ENCODE measurements around the gene BICDL1.

DNA sequence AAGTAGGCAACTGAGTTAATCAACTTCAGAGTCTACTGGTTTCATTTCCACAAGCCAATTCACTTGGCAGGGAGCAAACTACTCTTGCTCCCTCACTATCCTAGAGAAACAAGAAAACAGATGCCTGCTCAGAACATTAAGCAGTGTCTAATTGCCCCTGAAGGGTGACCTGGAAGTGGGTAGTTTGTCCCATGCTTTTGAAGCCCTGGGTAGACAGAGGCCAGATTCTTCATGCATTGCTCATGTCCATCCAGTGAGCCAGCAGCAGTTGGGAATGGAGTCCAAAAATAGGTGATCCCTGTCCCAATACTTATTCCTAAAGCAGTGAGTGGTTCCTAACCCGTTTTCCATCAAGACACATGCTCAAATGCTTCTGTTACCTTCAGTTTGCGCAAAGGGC is 48.8 kb downstream of the BICDL1 start:
- TF ChIP-seq PAX8 (IDR thresholded peaks at IDR 0.05) = no peak
- no peak for TF ChIP-seq BRCA1 (IDR thresholded peaks at IDR 0.05; ENCODE audit: low read depth, low read length)
- no peak for TF ChIP-seq CTCF (IDR thresholded peaks at IDR 0.05 in 2 of 3, conservative IDR thresholded peaks at IDR 0.05 in 1 of 3; ENCODE audit: control insufficient read depth in 2 of 3, extremely low read depth in 1 of 3, insufficient read depth in 1 of 3, low read depth in 3 of 3, low read length in 3 of 3)
- no peak for TF ChIP-seq EGR1 (IDR thresholded peaks at IDR 0.05; ENCODE audit: borderline replicate concordance in 1 of 2, low read depth in 2 of 2, low read length in 2 of 2)
